Smooth muscle cell (in vitro differentiated cells): ENCODE measurements around the gene ING5. TPM values are rescaled to one million over a fixed set of nuclear protein-coding genes. Genes with fewer than 3 reads are reported as not detected.

Experiments used
- DNase-seq: peaks from one replicate; lab custom pipeline; 2025; ENCODE audit not compliant: unreplicated experiment; lab: John Stamatoyannopoulos, UW
- H2AFZ ChIP-seq: fragments of 200-600 bp; sonication (generic); 2 replicates; pipeline ENCODE4 v1.6.0; 2016; ENCODE audit warnings: antibody characterized with exemption, low read depth, mild to moderate bottlenecking
- H3F3A ChIP-seq: fragments of 200-600 bp; sonication (generic); 2 replicates; pipeline ENCODE4 v1.6.0; 2017; ENCODE audit warnings: antibody characterized with exemption, low read depth
- H3K27ac ChIP-seq: fragments of 200-600 bp; sonication (generic); 2 replicates; pipeline ENCODE4 v1.5.1; 2016; ENCODE audit warnings: low read depth, mild to moderate bottlenecking
- H3K27me3 ChIP-seq: fragments of 200-600 bp; sonication (generic); 2 replicates; pipeline ENCODE4 v1.6.1; 2016; ENCODE audit warnings: low read depth, mild to moderate bottlenecking
- H3K36me3 ChIP-seq: fragments of 200-600 bp; sonication (generic); 2 replicates; pipeline ENCODE4 v1.5.1; 2016; ENCODE audit warnings: low read depth
- H3K4me1 ChIP-seq: fragments of 200-600 bp; sonication (generic); 2 replicates; pipeline ENCODE4 v1.5.1; 2016; ENCODE audit warnings: low read depth
- H3K4me2 ChIP-seq: fragments of 200-600 bp; sonication (generic); 2 replicates; pipeline ENCODE4 v1.6.0; 2016; ENCODE audit warnings: mild to moderate bottlenecking
- H3K4me3 ChIP-seq: fragments of 200-600 bp; sonication (generic); 2 replicates; pipeline ENCODE4 v1.5.1; 2016; ENCODE audit warnings: mild to moderate bottlenecking
- H3K79me2 ChIP-seq: fragments of 200-600 bp; sonication (generic); 2 replicates; pipeline ENCODE4 v1.6.0; 2016; ENCODE audit warnings: low read depth, mild to moderate bottlenecking
- H3K9ac ChIP-seq: fragments of 200-600 bp; sonication (generic); 2 replicates; pipeline ENCODE4 v1.6.0; 2016; ENCODE audit warnings: low read depth
- H3K9me3 ChIP-seq: fragments of 200-600 bp; sonication (generic); replicated peaks from 2 replicates; pipeline ENCODE4 v1.5.1; 2016; ENCODE audit warnings: low read depth
- H4K20me1 ChIP-seq: fragments of 200-600 bp; sonication (generic); 2 replicates; pipeline ENCODE4 v1.6.0; 2016; ENCODE audit warnings: low read depth
- CTCF ChIP-seq: fragments of 200-600 bp; sonication (generic); IDR thresholded peaks from 2 replicates; pipeline ENCODE4 v1.5.1; 2017; ENCODE audit warnings: borderline replicate concordance, mild to moderate bottlenecking, antibody characterized with exemption; ENCODE audit not compliant: insufficient read depth, poor library complexity, severe bottlenecking
- WGBS: methylation state at CpG from one replicate; pipeline ENCODE4 v1.1.7; 2016; ENCODE audit warnings: low lambda C conversion rate; 5-methylcytosine and 5-hydroxymethylcytosine counted together
- polyA plus RNA-seq: library from polyadenylated mRNA; unstranded; fragments of >200 nt; fragmentation: Nextera tagmentation; extraction: Ambion mirVana; gene quantifications from 2 replicates; pipeline ENCODE4 v1.2.1, GENCODE V29; 2016
- total RNA-seq: library from RNA; depleted of rRNA; stranded (reverse); fragments of >200 nt; gene quantifications from 2 replicates; pipeline ENCODE4 v1.2.3, GENCODE V29; 2014

Gene ING5
- total and polyA plus RNA-seq, 2 experiments from 2014 or later, result 6.7 to 10.6 TPM

GRCh38 chr2:241770936-241771285 is 69.1 kb downstream of the ING5 start:
- Histone ChIP-seq H3K36me3 (no peaks in the 10 kb centered on the region), H3F3A (no peaks in the 10 kb centered on the region), H3K4me1 (peaks cover 25% of the 10 kb centered on the region), H3K4me2 (no peak overlapping the region), H2AFZ (no peak overlapping the region), H3K9ac (no peak overlapping the region), H4K20me1 (no peaks in the 10 kb centered on the region), H3K4me3 (no peak overlapping the region), H3K27ac (no peak overlapping the region), H3K79me2 (no peaks in the 10 kb centered on the region), H3K27me3 (no peaks in the 10 kb centered on the region), H3K9me3 (no peaks in the 10 kb centered on the region)
- WGBS, result 97% methylated on average over 12 of the region's 12 CpGs
- no peak for TF ChIP-seq CTCF
- DNase-seq, result no peak

GRCh38 chr2:241771286-241772062 is 69.6 kb downstream of the ING5 start:
- Histone ChIP-seq H3K79me2 (no peaks in the 10 kb centered on the region), H3K9ac (no peak overlapping the region), H2AFZ (no peak overlapping the region), H3K36me3 (no peaks in the 10 kb centered on the region), H3K4me2 (no peak overlapping the region), H3K9me3 (no peaks in the 10 kb centered on the region), H3K27ac (no peak overlapping the region), H3F3A (no peaks in the 10 kb centered on the region), H3K4me3 (no peak overlapping the region), H3K4me1 (peaks cover 25% of the 10 kb centered on the region), H3K27me3 (no peaks in the 10 kb centered on the region), H4K20me1 (no peaks in the 10 kb centered on the region)
- no peak for TF ChIP-seq CTCF
- DNase-seq, result no peak
- 73% methylated on average over 37 of the region's 38 CpGs for WGBS

- DNase-seq, result no peak
- no peaks in the 10 kb centered on the region for H3F3A ChIP-seq
- no peak overlapping the region for H3K4me2 ChIP-seq
- H2AFZ ChIP-seq, result no peak overlapping the region
- no peaks in the 10 kb centered on the region for H3K36me3 ChIP-seq
- peaks cover 25% of the 10 kb centered on the region for H3K4me1 ChIP-seq
- WGBS, result 59% methylated on average over 9 of the region's 9 CpGs
- TF ChIP-seq CTCF, result no peak
- no peak overlapping the region for H3K9ac ChIP-seq
- H3K4me3 ChIP-seq, result no peak overlapping the region
- H3K27ac ChIP-seq, result no peak overlapping the region
- H3K27me3 ChIP-seq, result no peaks in the 10 kb centered on the region
- H3K9me3 ChIP-seq, result no peaks in the 10 kb centered on the region
- no peaks in the 10 kb centered on the region for H3K79me2 ChIP-seq
- H4K20me1 ChIP-seq, result no peaks in the 10 kb centered on the region
Measured at GRCh38 chr2:241772063-241772499, 70.2 kb downstream of the ING5 start.
